OCI-LY3 (cell line): Measurements from ENCODE around the gene FZD10.

ENCODE experiments used
- H2AFZ ChIP-seq: fragments of 200-600, 300-600 bp; shearing (Covaris generic); 2 replicates; pipeline ENCODE4 v1.6.0; 2014; ENCODE audit warnings: antibody characterized with exemption, low read depth, low read length
- H3K27ac ChIP-seq: fragments of 200-600, 300-600 bp; sonication (generic); 2 replicates; pipeline ENCODE4 v1.5.1; 2014; ENCODE audit warnings: mild to moderate bottlenecking, low read length, moderate library complexity, mixed read lengths
- H3K27me3 ChIP-seq: fragments of 200-600, 300-600 bp; sonication (generic); 2 replicates; pipeline ENCODE4 v1.6.1; 2014; ENCODE audit warnings: low read depth, low read length, mixed read lengths
- H3K36me3 ChIP-seq: fragments of 200-600, 300-600 bp; sonication (generic); replicated peaks from 2 replicates; pipeline ENCODE3; 2014; ENCODE audit warnings: low read depth, low read length, mixed read lengths
- H3K4me1 ChIP-seq: fragments of 300-600, 200-600 bp; sonication (generic); 2 replicates; pipeline ENCODE4 v1.6.1; 2014; ENCODE audit warnings: low read length, mixed read lengths
- H3K4me2 ChIP-seq: fragments of 200-600, 300-600 bp; sonication (generic); 2 replicates; pipeline ENCODE4 v1.6.1; 2014; ENCODE audit warnings: low read length, mixed read lengths
- H3K4me3 ChIP-seq: fragments of 300-600, 200-600 bp; sonication (generic); 2 replicates; pipeline ENCODE4 v1.5.1; 2014; ENCODE audit warnings: antibody characterized with exemption, mild to moderate bottlenecking, low read length, moderate library complexity
- H3K79me2 ChIP-seq: fragments of 300-600, 200-600 bp; shearing (Covaris generic); 2 replicates; pipeline ENCODE4 v1.6.1; 2014; ENCODE audit warnings: mild to moderate bottlenecking, low read length, mixed read lengths
- H3K9ac ChIP-seq: fragments of 300-600, 200-600 bp; shearing (Covaris generic); 2 replicates; pipeline ENCODE4 v1.6.0; 2014; ENCODE audit warnings: mild to moderate bottlenecking, low read length, moderate library complexity
- H3K9me3 ChIP-seq: fragments of 200-600, 300-600 bp; shearing (Covaris generic); 2 replicates; pipeline ENCODE4 v1.6.1; 2014; ENCODE audit warnings: low read length, mixed read lengths; ENCODE audit not compliant: insufficient read depth
- H4K20me1 ChIP-seq: fragments of 200-600, 300-600 bp; sonication (generic); 2 replicates; pipeline ENCODE4 v1.6.1; 2016; ENCODE audit warnings: low read length, mixed read lengths; ENCODE audit not compliant: insufficient read depth
- EZH2phosphoT487 ChIP-seq: fragments of 200-600 bp; shearing (Covaris generic); IDR thresholded peaks from 2 replicates; pipeline ENCODE4 v1.6.1; 2018; ENCODE audit warnings: antibody characterized with exemption, mixed run types, low read depth
- TF ChIP-seq, protein P1 (sequence below): fragments of 200-600, 300-600 bp; sonication (generic); IDR thresholded peaks from 2 replicates; pipeline ENCODE4 v1.5.1; 2014; ENCODE audit warnings: antibody characterized with exemption, low read length, low read depth

FZD10 gene

GRCh38 chr12:130137040-130138018 is 24.9 kb upstream of the FZD10 start:
- Histone ChIP-seq H4K20me1 (no peaks in the 10 kb centered on the region), H3K9ac (no peak overlapping the region), H3K9me3 (no peaks in the 10 kb centered on the region), H3K79me2 (no peaks in the 10 kb centered on the region), H3K4me3 (no peak overlapping the region), H3K27me3 (no peaks in the 10 kb centered on the region), H3K4me2 (no peak overlapping the region), H3K36me3 (no peaks in the 10 kb centered on the region), H2AFZ (no peak overlapping the region), H3K27ac (no peak overlapping the region), H3K4me1 (no peaks in the 10 kb centered on the region)
- TF ChIP-seq, protein P1, sequence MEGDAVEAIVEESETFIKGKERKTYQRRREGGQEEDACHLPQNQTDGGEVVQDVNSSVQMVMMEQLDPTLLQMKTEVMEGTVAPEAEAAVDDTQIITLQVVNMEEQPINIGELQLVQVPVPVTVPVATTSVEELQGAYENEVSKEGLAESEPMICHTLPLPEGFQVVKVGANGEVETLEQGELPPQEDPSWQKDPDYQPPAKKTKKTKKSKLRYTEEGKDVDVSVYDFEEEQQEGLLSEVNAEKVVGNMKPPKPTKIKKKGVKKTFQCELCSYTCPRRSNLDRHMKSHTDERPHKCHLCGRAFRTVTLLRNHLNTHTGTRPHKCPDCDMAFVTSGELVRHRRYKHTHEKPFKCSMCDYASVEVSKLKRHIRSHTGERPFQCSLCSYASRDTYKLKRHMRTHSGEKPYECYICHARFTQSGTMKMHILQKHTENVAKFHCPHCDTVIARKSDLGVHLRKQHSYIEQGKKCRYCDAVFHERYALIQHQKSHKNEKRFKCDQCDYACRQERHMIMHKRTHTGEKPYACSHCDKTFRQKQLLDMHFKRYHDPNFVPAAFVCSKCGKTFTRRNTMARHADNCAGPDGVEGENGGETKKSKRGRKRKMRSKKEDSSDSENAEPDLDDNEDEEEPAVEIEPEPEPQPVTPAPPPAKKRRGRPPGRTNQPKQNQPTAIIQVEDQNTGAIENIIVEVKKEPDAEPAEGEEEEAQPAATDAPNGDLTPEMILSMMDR = no peak
- no peak for TF ChIP-seq EZH2phosphoT487

GRCh38 chr12:130138478-130138877 is 23.8 kb upstream of the FZD10 start:
- H3K4me1 ChIP-seq = no peaks in the 10 kb centered on the region
- no peaks in the 10 kb centered on the region for H3K79me2 ChIP-seq
- H3K4me2 ChIP-seq = no peak overlapping the region
- no peaks in the 10 kb centered on the region for H3K36me3 ChIP-seq
- no peaks in the 10 kb centered on the region for H3K27me3 ChIP-seq
- no peak overlapping the region for H3K4me3 ChIP-seq
- TF ChIP-seq, protein P1 = no peak
- no peak for TF ChIP-seq EZH2phosphoT487
- no peak overlapping the region for H3K9ac ChIP-seq
- H3K9me3 ChIP-seq = no peaks in the 10 kb centered on the region
- no peak overlapping the region for H2AFZ ChIP-seq
- H4K20me1 ChIP-seq = no peaks in the 10 kb centered on the region
- H3K27ac ChIP-seq = no peak overlapping the region

GRCh38 chr12:130139567-130140421 is 22.5 kb upstream of the FZD10 start:
- H3K79me2 ChIP-seq = no peaks in the 10 kb centered on the region
- no peaks in the 10 kb centered on the region for H3K9me3 ChIP-seq
- no peaks in the 10 kb centered on the region for H3K27me3 ChIP-seq
- no peak overlapping the region for H3K4me2 ChIP-seq
- H3K27ac ChIP-seq = no peak overlapping the region
- H4K20me1 ChIP-seq = no peaks in the 10 kb centered on the region
- no peak overlapping the region for H3K4me3 ChIP-seq
- no peaks in the 10 kb centered on the region for H3K36me3 ChIP-seq
- no peak overlapping the region for H3K9ac ChIP-seq
- no peaks in the 10 kb centered on the region for H3K4me1 ChIP-seq
- no peak for TF ChIP-seq EZH2phosphoT487
- TF ChIP-seq, protein P1 = no peak
- no peak overlapping the region for H2AFZ ChIP-seq

DNA sequence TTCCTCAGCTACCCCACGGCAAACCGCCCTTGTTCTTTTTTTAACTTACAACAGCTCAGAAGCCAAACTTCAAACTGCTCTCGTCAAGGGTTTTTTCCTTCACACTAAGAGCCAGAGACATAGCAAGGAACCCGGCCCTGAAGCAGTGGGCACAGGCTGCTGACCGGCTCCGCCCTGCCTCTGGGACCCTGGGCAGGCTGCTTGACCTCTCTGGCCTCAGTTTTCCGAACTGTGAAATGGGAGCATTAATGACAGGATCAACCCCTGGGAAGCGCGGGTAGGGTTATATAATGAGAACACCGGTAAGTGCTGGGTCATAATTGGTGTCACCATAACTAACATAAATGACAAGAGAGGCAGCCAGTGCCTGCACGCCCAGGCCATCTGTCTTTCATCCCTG is 21.2 kb upstream of the FZD10 start:
- H3K4me3 ChIP-seq = no peak overlapping the region
- no peaks in the 10 kb centered on the region for H3K27me3 ChIP-seq
- no peak overlapping the region for H2AFZ ChIP-seq
- no peak overlapping the region for H3K27ac ChIP-seq
- no peaks in the 10 kb centered on the region for H3K79me2 ChIP-seq
- no peak for TF ChIP-seq EZH2phosphoT487
- TF ChIP-seq, protein P1 = no peak
- no peak overlapping the region for H3K4me2 ChIP-seq
- H4K20me1 ChIP-seq = no peaks in the 10 kb centered on the region
- H3K9me3 ChIP-seq = no peaks in the 10 kb centered on the region
- no peak overlapping the region for H3K9ac ChIP-seq
- H3K4me1 ChIP-seq = no peaks in the 10 kb centered on the region
- H3K36me3 ChIP-seq = no peaks in the 10 kb centered on the region
